ENCODE data around the gene NOP53. TPM values are rescaled to one million over a fixed set of nuclear protein-coding genes. Genes with fewer than 3 reads are reported as not detected.
"Not testable (repeated sequence)": the region's sequence is repeated elsewhere in the genome, so short reads cannot be mapped to it uniquely, and the experiment has no call there.

The NOP53 gene
- total RNA-seq, 1 donor from 2014 or later: 285 TPM

GRCh38 chr19:47730910-47731309, 14.4 kb upstream of the NOP53 start:
- Mint-ChIP-seq H3K36me3 (ENCODE audit: low read depth) (no peaks in the 10 kb centered on the region), H3K9me3 (no peaks in the 10 kb centered on the region), H3K27me3 (ENCODE audit: low read depth) (peaks cover 46% of the 10 kb centered on the region), H3K4me3 (no peak overlapping the region), H3K4me1 (peaks cover 10% of the 10 kb centered on the region), H3K27ac (ENCODE audit: unreplicated experiment) (no peak overlapping the region)
- DNase-seq (ENCODE audit: low read depth, low spot score): no peak
- TF ChIP-seq CTCF (conservative IDR thresholded peaks at IDR 0.05): no peak

GRCh38 chr19:47735131-47735530, 10.2 kb upstream of the NOP53 start:
- no peak overlapping the region for H3K4me3 Mint-ChIP-seq
- H3K27ac Mint-ChIP-seq (ENCODE audit: unreplicated experiment): no peak overlapping the region
- H3K36me3 Mint-ChIP-seq (ENCODE audit: low read depth): no peaks in the 10 kb centered on the region
- H3K4me1 Mint-ChIP-seq: no peaks in the 10 kb centered on the region
- no peaks in the 10 kb centered on the region for H3K9me3 Mint-ChIP-seq
- no peak for TF ChIP-seq CTCF (conservative IDR thresholded peaks at IDR 0.05)
- no peak for DNase-seq (ENCODE audit: low read depth, low spot score)
- H3K27me3 Mint-ChIP-seq (ENCODE audit: low read depth): peaks cover 22% of the 10 kb centered on the region

GRCh38 chr19:47740866-47741519, 4.4 kb upstream of the NOP53 start:
- Mint-ChIP-seq H3K27ac (ENCODE audit: unreplicated experiment) (no peak overlapping the region), H3K27me3 (ENCODE audit: low read depth) (peaks cover 20% of the 10 kb centered on the region), H3K4me3 (peak overlapping the region; percentile 15), H3K4me1 (peaks cover 13% of the 10 kb centered on the region), H3K36me3 (ENCODE audit: low read depth) (no peaks in the 10 kb centered on the region), H3K9me3 (no peaks in the 10 kb centered on the region)
- no peak for DNase-seq (ENCODE audit: low read depth, low spot score)
- no peak for TF ChIP-seq CTCF (conservative IDR thresholded peaks at IDR 0.05)

GRCh38 chr19:47741544-47742140, 3.7 kb upstream of the NOP53 start:
- Mint-ChIP-seq H3K4me1 (peaks cover 13% of the 10 kb centered on the region), H3K36me3 (ENCODE audit: low read depth) (no peaks in the 10 kb centered on the region), H3K9me3 (no peaks in the 10 kb centered on the region), H3K27me3 (ENCODE audit: low read depth) (peaks cover 20% of the 10 kb centered on the region), H3K4me3 (peak overlapping the region; percentile 9), H3K27ac (ENCODE audit: unreplicated experiment) (no peak overlapping the region)
- DNase-seq (ENCODE audit: low read depth, low spot score): no peak
- TF ChIP-seq CTCF (conservative IDR thresholded peaks at IDR 0.05): no peak

GRCh38 chr19:47742634-47743033, 2.7 kb upstream of the NOP53 start:
- no peaks in the 10 kb centered on the region for H3K9me3 Mint-ChIP-seq
- no peak for DNase-seq (ENCODE audit: low read depth, low spot score)
- peaks cover 17% of the 10 kb centered on the region for H3K4me1 Mint-ChIP-seq
- no peak for TF ChIP-seq CTCF (conservative IDR thresholded peaks at IDR 0.05)
- H3K36me3 Mint-ChIP-seq (ENCODE audit: low read depth): no peaks in the 10 kb centered on the region
- peaks cover 20% of the 10 kb centered on the region for H3K27me3 Mint-ChIP-seq (ENCODE audit: low read depth)
- H3K27ac Mint-ChIP-seq (ENCODE audit: unreplicated experiment): no peak overlapping the region
- H3K4me3 Mint-ChIP-seq: peak overlapping the region; percentile 76

GRCh38 chr19:47746129-47746528, 783 bp downstream of the NOP53 start:
- H3K9me3 Mint-ChIP-seq; H3K36me3 Mint-ChIP-seq (ENCODE audit: low read depth); DNase-seq (ENCODE audit: low read depth, low spot score): not testable (repeated sequence)
- peak overlapping the region; percentile 100 for H3K4me3 Mint-ChIP-seq
- H3K27ac Mint-ChIP-seq (ENCODE audit: unreplicated experiment): peak overlapping the region; percentile 19
- H3K4me1 Mint-ChIP-seq: peaks cover 21% of the 10 kb centered on the region
- H3K27me3 Mint-ChIP-seq (ENCODE audit: low read depth): peaks cover 17% of the 10 kb centered on the region

All from neural crest cell (in vitro differentiated cells).